GM13976 (cell line): ENCODE measurements around the gene RBFOX2.

ENCODE experiments used
- DNase-seq: peaks from one replicate; pipeline ENCODE4 v3.0.0; 2012; ENCODE audit warnings: low spot score
- CTCF ChIP-seq: IDR thresholded peaks from 2 replicates; pipeline ENCODE4 v1.5.1; 2012; ENCODE audit warnings: borderline replicate concordance, mild to moderate bottlenecking; ENCODE audit not compliant: insufficient read depth; ENCODE audit errors: extremely low read depth, missing control alignments, control extremely low read depth
- in situ Hi-C: fragments of 300-500 bp; cut with MboI; formaldehyde crosslinking; loops from one replicate; pipeline ENCODE4 v1.12.0; 2022; ENCODE audit warnings: low sequenced_read_pairs, mixed read lengths, inconsistent platforms; ENCODE audit not compliant: unreplicated experiment

The RBFOX2 gene

GRCh38 chr22:35913925-35914324 lies 114.7 kb downstream of the RBFOX2 start:
- no peak for TF ChIP-seq CTCF
- in situ Hi-C loops, result no loop called here
- DNase-seq, result no peak

- in situ Hi-C loops, result no loop called here
- TF ChIP-seq CTCF, result no peak
- no peak for DNase-seq
Observed at GRCh38 chr22:35912658-35913057, 116.0 kb downstream of the RBFOX2 start.

GRCh38 chr22:35911877-35912276 lies 116.7 kb downstream of the RBFOX2 start:
- TF ChIP-seq CTCF, result no peak
- DNase-seq, result no peak
- in situ Hi-C loops, result no loop called here

GRCh38 chr22:35910926-35911325 lies 117.7 kb downstream of the RBFOX2 start:
- DNase-seq, result no peak
- in situ Hi-C loops, result no loop called here
- no peak for TF ChIP-seq CTCF

- DNase-seq, result no peak
- in situ Hi-C loops, result no loop called here
- TF ChIP-seq CTCF, result no peak
Observed at GRCh38 chr22:35910003-35910769, 118.4 kb downstream of the RBFOX2 start.

GRCh38 chr22:35905894-35906293 lies 122.7 kb downstream of the RBFOX2 start:
- in situ Hi-C loops, result no loop called here
- no peak for DNase-seq
- TF ChIP-seq CTCF, result no peak
